Caki2 (cell line): ENCODE results near the gene CIAO3. TPM values are rescaled to one million over a fixed set of nuclear protein-coding genes. Genes with fewer than 3 reads are reported as not detected.
"Not testable (repeated sequence)": the region's sequence is repeated elsewhere in the genome, so short reads cannot be mapped to it uniquely, and the experiment has no call there.

ENCODE experiments used
- DNase-seq: peaks from one replicate; pipeline ENCODE4 v3.0.0-alpha.2; 2015; ENCODE audit warnings: low read depth
- in situ Hi-C: cut with HindIII; loops from 2 replicates; pipeline ENCODE4 v1.10.0; 2016; ENCODE audit warnings: low sequenced_read_pairs, low pct_unique_long_range_greater_than_20kb, mixed read lengths
- total RNA-seq: library from RNA; depleted of rRNA; stranded (reverse); fragments of >200 nt; shearing (Covaris generic); gene quantifications from 2 replicates; pipeline ENCODE4 v1.2.3, GENCODE V29; 2014; ENCODE audit warnings: low replicate concordance

The CIAO3 gene
- total RNA-seq, 1 experiment from 2014 or later: 75.6 TPM

GRCh38 chr16:718922-719321 lies 21.9 kb downstream of the CIAO3 start:
- in situ Hi-C loops: no loop called here
- DNase-seq: no peak

GRCh38 chr16:718389-718788 lies 22.4 kb downstream of the CIAO3 start:
- in situ Hi-C loops: no loop called here
- DNase-seq: no peak

- in situ Hi-C loops: no loop called here
- DNase-seq: no peak
Observed at GRCh38 chr16:717450-718245, 23.1 kb downstream of the CIAO3 start.

- in situ Hi-C loops: no loop called here
- no peak for DNase-seq
Observed at GRCh38 chr16:716768-717325, 23.9 kb downstream of the CIAO3 start.

- DNase-seq: peak; percentile 83
- in situ Hi-C loops: no loop called here
Observed at GRCh38 chr16:716200-716568, 24.6 kb downstream of the CIAO3 start.

GRCh38 chr16:715477-716199 lies 25.2 kb downstream of the CIAO3 start:
- DNase-seq: peak; percentile 59
- in situ Hi-C loops: no loop called here

- DNase-seq: peak; percentile 95
- in situ Hi-C loops: no loop called here
Observed at GRCh38 chr16:714558-715476, 26.0 kb downstream of the CIAO3 start, which contains the start of gene METRN. Gene METRN, plus strand, starts transcription at chr16:715118. Its CDS starts 172 bp downstream, at chr16:715290.

GRCh38 chr16:714079-714478 lies 26.7 kb downstream of the CIAO3 start:
- peak; percentile 82 for DNase-seq
- in situ Hi-C loops: no loop called here

GRCh38 chr16:712740-713250 lies 28.0 kb downstream of the CIAO3 start:
- DNase-seq: peak; percentile 99
- in situ Hi-C loops: not testable (repeated sequence)

GRCh38 chr16:711548-712320 lies 29.1 kb downstream of the CIAO3 start:
- peak; percentile 86 for DNase-seq
- in situ Hi-C loops: no loop called here

GRCh38 chr16:711084-711483 lies 29.7 kb downstream of the CIAO3 start:
- in situ Hi-C loops: no loop called here
- DNase-seq: no peak

- in situ Hi-C loops: no loop called here
- DNase-seq: no peak
Observed at GRCh38 chr16:710500-711075, 30.2 kb downstream of the CIAO3 start.

GRCh38 chr16:709566-710499 lies 31.0 kb downstream of the CIAO3 start:
- in situ Hi-C loops: no loop called here

GRCh38 chr16:708959-709358 lies 31.8 kb downstream of the CIAO3 start:
- DNase-seq: no peak
- in situ Hi-C loops: no loop called here

More at GRCh38 chr16:709566-710499, 31.0 kb downstream of the CIAO3 start:
- peak; percentile 95 for DNase-seq

GRCh38 chr16:708019-708418 lies 32.8 kb downstream of the CIAO3 start:
- in situ Hi-C loops: no loop called here
- DNase-seq: no peak

- no peak for DNase-seq
- in situ Hi-C loops: no loop called here
Observed at GRCh38 chr16:707062-707538, 33.7 kb downstream of the CIAO3 start.
